Suprapubic skin (tissue), 4 donors: Measurements from ENCODE around the gene ZNF732. TPM values are rescaled to one million over a fixed set of nuclear protein-coding genes. Genes with fewer than 3 reads are reported as not detected.

ENCODE experiments used
- DNase-seq, 2 donors: peaks; one replicate each; pipeline ENCODE4 v3.0.0-alpha.2; 2019; ENCODE audit warnings: low spot score in 2 of 2
- H3K27ac ChIP-seq: fragments of 200-600 bp; sonication (generic); one replicate; pipeline ENCODE4 v1.5.1; 2019
- H3K27me3 ChIP-seq: fragments of 200-600 bp; sonication (generic); one replicate; pipeline ENCODE4 v1.5.1; 2019
- H3K36me3 ChIP-seq: fragments of 200-600 bp; sonication (generic); one replicate; pipeline ENCODE4 v1.5.1; 2019
- H3K4me1 ChIP-seq: fragments of 200-600 bp; sonication (generic); one replicate; pipeline ENCODE4 v1.5.1; 2019
- H3K4me3 ChIP-seq: fragments of 200-600 bp; sonication (generic); one replicate; pipeline ENCODE4 v1.5.1; 2019; ENCODE audit warnings: mild to moderate bottlenecking
- H3K9me3 ChIP-seq: fragments of 200-600 bp; sonication (generic); one replicate; pipeline ENCODE4 v1.5.1; 2019
- CTCF ChIP-seq, 2 donors: fragments of 200-600 bp in 1 of 2; fragments of 450-650 bp in 1 of 2; sonication (generic) in 1 of 2; IDR thresholded peaks; one replicate each; pipeline ENCODE4 v1.5.1; 2016 to 2019; ENCODE audit warnings: antibody characterized with exemption in 2 of 2, mild to moderate bottlenecking in 1 of 2, moderate library complexity in 1 of 2
- EP300 ChIP-seq: sonication (generic); formaldehyde crosslinking; IDR thresholded peaks from one replicate; pipeline ENCODE4 v1.6.1; 2017; ENCODE audit warnings: antibody characterized with exemption
- POLR2A ChIP-seq, 2 donors: fragments of 450-650 bp; IDR thresholded peaks; one replicate each; pipeline ENCODE4 v1.6.1; 2017; ENCODE audit warnings: antibody characterized with exemption in 2 of 2, mild to moderate bottlenecking in 2 of 2, moderate library complexity in 2 of 2
- POLR2AphosphoS5 ChIP-seq, 3 donors: sonication (generic); formaldehyde crosslinking; IDR thresholded peaks; one replicate each; pipeline ENCODE4 v1.6.1; 2017; ENCODE audit warnings: antibody characterized with exemption in 3 of 3
- WGBS: methylation state at CpG from one replicate; pipeline ENCODE4 v1.1.5; 2018; 5-methylcytosine and 5-hydroxymethylcytosine counted together
- total RNA-seq, 4 donors: library from RNA; depleted of rRNA; stranded (reverse); fragments of >200 nt; gene quantifications; one replicate each; pipeline ENCODE4 v1.1.0, GENCODE V29; 2016

Gene ZNF732
- total RNA-seq, 4 donors from 2014 or later, result 1.0 to 2.3 (median 1.7) TPM

- TF ChIP-seq POLR2AphosphoS5 (IDR thresholded peaks at IDR 0.05), result no peak
- no peak for TF ChIP-seq CTCF (IDR thresholded peaks at IDR 0.05)
- TF ChIP-seq EP300, result no peak
- TF ChIP-seq POLR2A (IDR thresholded peaks at IDR 0.05), result no peak
- Histone ChIP-seq H3K27ac (peak overlapping the region; percentile 94), H3K4me1 (peaks cover 23% of the 10 kb centered on the region), H3K4me3 (peak overlapping the region; percentile 87), H3K27me3 (no peaks in the 10 kb centered on the region), H3K9me3 (no peaks in the 10 kb centered on the region), H3K36me3 (no peaks in the 10 kb centered on the region)
- whole genome bisulfite sequencing, result 0% methylated on average over 17 of the region's 71 CpGs
- peak in 1 of 2 donors; percentile 60 for DNase-seq
These were observed 31.0 kb upstream of the ZNF732 start for GRCh38 chr4:336099-336892.

- Histone ChIP-seq H3K4me1 (peaks cover 23% of the 10 kb centered on the region), H3K27me3 (no peaks in the 10 kb centered on the region), H3K36me3 (no peaks in the 10 kb centered on the region), H3K4me3 (no peak overlapping the region), H3K27ac (no peak overlapping the region), H3K9me3 (no peaks in the 10 kb centered on the region)
- TF ChIP-seq CTCF (IDR thresholded peaks at IDR 0.05) (no peak), POLR2AphosphoS5 (IDR thresholded peaks at IDR 0.05) (no peak), POLR2A (IDR thresholded peaks at IDR 0.05) (no peak), EP300 (no peak)
- WGBS, result 75% methylated on average over 2 of the region's 2 CpGs
- no peak for DNase-seq
These were observed 30.2 kb upstream of the ZNF732 start for GRCh38 chr4:335515-335914.

- H3K27me3 ChIP-seq, result no peaks in the 10 kb centered on the region
- WGBS, result 91% methylated on average over 8 of the region's 8 CpGs
- peaks cover 8% of the 10 kb centered on the region for H3K9me3 ChIP-seq
- H3K4me1 ChIP-seq, result no peaks in the 10 kb centered on the region
- no peak for DNase-seq
- no peak overlapping the region for H3K27ac ChIP-seq
- H3K36me3 ChIP-seq, result no peaks in the 10 kb centered on the region
- no peak overlapping the region for H3K4me3 ChIP-seq
- TF ChIP-seq POLR2A (IDR thresholded peaks at IDR 0.05), result no peak
- TF ChIP-seq EP300, result no peak
- no peak for TF ChIP-seq POLR2AphosphoS5 (IDR thresholded peaks at IDR 0.05)
- TF ChIP-seq CTCF (IDR thresholded peaks at IDR 0.05), result no peak
These were observed 23.5 kb upstream of the ZNF732 start for GRCh38 chr4:328729-329128.

- no peak overlapping the region for H3K4me3 ChIP-seq
- H3K36me3 ChIP-seq, result no peaks in the 10 kb centered on the region
- TF ChIP-seq POLR2AphosphoS5 (IDR thresholded peaks at IDR 0.05) (no peak), EP300 (no peak), CTCF (IDR thresholded peaks at IDR 0.05) (no peak), POLR2A (IDR thresholded peaks at IDR 0.05) (no peak)
- H3K9me3 ChIP-seq, result peaks cover 6% of the 10 kb centered on the region
- H3K27ac ChIP-seq, result no peak overlapping the region
- H3K4me1 ChIP-seq, result no peaks in the 10 kb centered on the region
- H3K27me3 ChIP-seq, result no peaks in the 10 kb centered on the region
- WGBS, result 100% methylated on average over 1 of the region's 1 CpG
- no peak for DNase-seq
These were observed 9.1 kb upstream of the ZNF732 start for GRCh38 chr4:314296-314903.

GRCh38 chr4:309807-310206 is 4.5 kb upstream of the ZNF732 start:
- Histone ChIP-seq H3K4me1 (peaks cover under 1% of the 10 kb centered on the region), H3K4me3 (no peak overlapping the region), H3K27me3 (peaks cover 6% of the 10 kb centered on the region), H3K36me3 (no peaks in the 10 kb centered on the region), H3K9me3 (no peaks in the 10 kb centered on the region), H3K27ac (no peak overlapping the region)
- WGBS, result 82% methylated on average over 1 of the region's 1 CpG
- TF ChIP-seq EP300 (no peak), POLR2AphosphoS5 (IDR thresholded peaks at IDR 0.05) (no peak), CTCF (IDR thresholded peaks at IDR 0.05) (no peak), POLR2A (IDR thresholded peaks at IDR 0.05) (no peak)
- no peak for DNase-seq
